Endothelial cell of umbilical vein (primary cell): ENCODE data around the gene BRF1. TPM values are rescaled to one million over a fixed set of nuclear protein-coding genes. Genes with fewer than 3 reads are reported as not detected.

ENCODE experiments used
- BruUV-seq: library from RNA; stranded (reverse); fragments of 400-500 nt; replicated peaks from 2 replicates; lab custom pipeline; 2021; lab: Mats Ljungman, UMichigan
- CTCF ChIA-PET: fragments of 300-600, 350-600 bp; sonication (Branson Sonifier 250); formaldehyde crosslinking; loops from one replicate; lab custom pipeline; 2021; ENCODE audit warnings: antibody characterized with exemption, inconsistent platforms; lab: Charles Lee
- POLR2A ChIA-PET: fragments of 300-600, 350-600 bp; sonication (Branson Sonifier 250); formaldehyde crosslinking; loops from one replicate; lab custom pipeline; 2021; ENCODE audit warnings: antibody characterized with exemption, inconsistent platforms; lab: Charles Lee
- DNase-seq: peaks from one replicate; pipeline ENCODE4 v3.0.0-alpha.2; 2011; ENCODE audit warnings: low read depth, low spot score
- FAIRE-seq: peaks from 2 replicates; lab custom pipeline; 2011; peaks lifted over from hg19 to GRCh38; lab: Jason Lieb, UNC
- H2AFZ ChIP-seq: 2 replicates; pipeline ENCODE4 v1.6.0; 2012; ENCODE audit warnings: low read depth, low read length, control low read depth, inconsistent platforms
- H3K27ac ChIP-seq: 2 replicates; pipeline ENCODE4 v1.5.1; 2011; ENCODE audit warnings: low read depth, mild to moderate bottlenecking, control low read depth, low read length, moderate library complexity; ENCODE audit not compliant: insufficient read depth
- H3K27me3 ChIP-seq, 2 experiments: 2 replicates each; pipeline versions ENCODE4 v1.6.0 to v1.6.1; 2011; ENCODE audit warnings: low read length in 2 of 2, mixed read lengths in 1 of 2; ENCODE audit not compliant: control insufficient read depth in 2 of 2, insufficient read depth in 2 of 2
- H3K36me3 ChIP-seq, 2 experiments: 2 replicates in 1 of 2; 3 replicates in 1 of 2; pipeline ENCODE4 v1.5.1; 2011; ENCODE audit warnings: low read length in 2 of 2, mild to moderate bottlenecking in 1 of 2, moderate library complexity in 1 of 2; ENCODE audit not compliant: control insufficient read depth in 2 of 2, insufficient read depth in 2 of 2; ENCODE audit errors: extremely low read depth in 1 of 2
- H3K4me1 ChIP-seq: 3 replicates; pipeline ENCODE4 v1.5.1; 2011; ENCODE audit warnings: mild to moderate bottlenecking, low read length; ENCODE audit not compliant: control insufficient read depth, insufficient read depth; ENCODE audit errors: extremely low read depth
- H3K4me2 ChIP-seq: 2 replicates; pipeline ENCODE4 v1.6.1; 2011; ENCODE audit warnings: low read length, control low read depth, mixed read lengths; ENCODE audit not compliant: insufficient read depth
- H3K4me3 ChIP-seq, 3 experiments: fragments of 200-600 bp in 1 of 3; sonication (generic), shearing (Covaris generic) in 1 of 3; replicated peaks in 1 of 3; 2 replicates each; pipeline ENCODE4 v1.5.1; 2011 to 2016; ENCODE audit warnings: control low read depth in 3 of 3, low read length in 3 of 3, mild to moderate bottlenecking in 2 of 3, inconsistent platforms in 1 of 3, low read depth in 1 of 3, moderate library complexity in 1 of 3; ENCODE audit not compliant: insufficient read depth in 1 of 3
- H3K79me2 ChIP-seq: 2 replicates; pipeline ENCODE4 v1.6.0; 2012; ENCODE audit warnings: low read length, inconsistent platforms; ENCODE audit not compliant: control insufficient read depth, insufficient read depth
- H3K9ac ChIP-seq: replicated peaks from 2 replicates; pipeline ENCODE3; 2011; ENCODE audit warnings: low read length, control low read depth; ENCODE audit not compliant: insufficient read depth; ENCODE audit errors: extremely low read depth
- H3K9me1 ChIP-seq: replicated peaks from 3 replicates; pipeline ENCODE4 v1.6.0; 2011; ENCODE audit warnings: mild to moderate bottlenecking, low read length; ENCODE audit not compliant: control insufficient read depth, insufficient read depth; ENCODE audit errors: extremely low read depth
- H3K9me3 ChIP-seq: replicated peaks from 2 replicates; pipeline ENCODE4 v1.5.1; 2012; ENCODE audit warnings: low read length, inconsistent platforms; ENCODE audit not compliant: control insufficient read depth, insufficient read depth
- H4K20me1 ChIP-seq: replicated peaks from 2 replicates; pipeline ENCODE3; 2011; ENCODE audit warnings: mild to moderate bottlenecking, low read length; ENCODE audit not compliant: control insufficient read depth, insufficient read depth; ENCODE audit errors: extremely low read depth
- EZH2 ChIP-seq: IDR thresholded peaks from 2 replicates; pipeline ENCODE4 v1.6.1; 2012; ENCODE audit warnings: borderline replicate concordance, low read depth, mild to moderate bottlenecking, moderate library complexity, low read length, inconsistent platforms; ENCODE audit not compliant: severe bottlenecking
- FOS ChIP-seq: IDR thresholded peaks from 2 replicates; pipeline ENCODE4 v1.6.1; 2011; ENCODE audit warnings: mild to moderate bottlenecking, low read length, moderate library complexity, borderline replicate concordance; ENCODE audit not compliant: insufficient read depth
- GATA2 ChIP-seq: IDR thresholded peaks from 2 replicates; pipeline ENCODE4 v1.7.0; 2011; ENCODE audit warnings: low read depth, mild to moderate bottlenecking, moderate library complexity, mixed read lengths, low read length; ENCODE audit not compliant: insufficient read length, insufficient read depth
- JUN ChIP-seq: IDR thresholded peaks from 2 replicates; pipeline ENCODE4 v1.6.1; 2011; ENCODE audit warnings: borderline replicate concordance, low read depth; ENCODE audit not compliant: insufficient read length, insufficient read depth
- MYC ChIP-seq: IDR thresholded peaks from one replicate; pipeline ENCODE4 v1.6.1; 2011; ENCODE audit warnings: mild to moderate bottlenecking, low read depth, low read length
- POLR2A ChIP-seq: IDR thresholded peaks from 2 replicates; pipeline ENCODE4 v1.6.1; 2012; ENCODE audit warnings: low read depth, mild to moderate bottlenecking, control low read depth, low read length
- POLR2AphosphoS5 ChIP-seq: IDR thresholded peaks from 2 replicates; pipeline ENCODE4 v1.6.1; 2012; ENCODE audit warnings: low read depth, mild to moderate bottlenecking, control low read depth, low read length, moderate library complexity; ENCODE audit not compliant: insufficient read depth
- dilution Hi-C: fragments of 300-500 bp; cut with MboI; formaldehyde crosslinking; loops from one replicate; pipeline ENCODE4 v1.15.0; 2019; ENCODE audit warnings: low sequenced_read_pairs; ENCODE audit not compliant: extremely low pct_ligation_motif_present
- intact Hi-C: fragments of 100-400 bp; cut with micrococcal nuclease; formaldehyde crosslinking; loops from one replicate; pipeline ENCODE4 v1.10.0; 2022
- polyA plus RNA-seq, 4 experiments: library from polyadenylated mRNA; depleted of rRNA in 3 of 4; stranded (reverse) in 3 of 4; unstranded in 1 of 4; fragments of >200 nt; gene quantifications; 2 replicates each; pipeline versions ENCODE4 v1.2.1 to v1.2.3, GENCODE V29; 2011 to 2012; ENCODE audit warnings: missing spikeins in 1 of 4
- total RNA-seq: library from RNA; stranded (reverse); gene quantifications from 2 replicates; pipeline ENCODE4 v1.2.3, GENCODE V29; 2021
- TF ChIP-seq, protein P1 (sequence below), 2 donors: IDR thresholded peaks; 1 replicate in 1 of 2; 2 replicates in 1 of 2; pipeline ENCODE4 v1.5.1; 2011; ENCODE audit warnings: low read length in 2 of 2, mild to moderate bottlenecking in 2 of 2, moderate library complexity in 2 of 2, control low read depth in 1 of 2, inconsistent platforms in 1 of 2, low read depth in 1 of 2; ENCODE audit not compliant: insufficient read depth in 1 of 2; ENCODE audit errors: extremely low read depth in 1 of 2
- TF ChIP-seq, protein P2 (sequence below): IDR thresholded peaks from 2 replicates; pipeline ENCODE4 v1.6.1; 2011; ENCODE audit not compliant: insufficient read depth, insufficient read length

BRF1 gene
- total and polyA plus RNA-seq, 2 donors (not counting 3 experiments of a cell fraction or from before 2014, with no cell fraction given): 19.0 to 47.2 TPM

DNA sequence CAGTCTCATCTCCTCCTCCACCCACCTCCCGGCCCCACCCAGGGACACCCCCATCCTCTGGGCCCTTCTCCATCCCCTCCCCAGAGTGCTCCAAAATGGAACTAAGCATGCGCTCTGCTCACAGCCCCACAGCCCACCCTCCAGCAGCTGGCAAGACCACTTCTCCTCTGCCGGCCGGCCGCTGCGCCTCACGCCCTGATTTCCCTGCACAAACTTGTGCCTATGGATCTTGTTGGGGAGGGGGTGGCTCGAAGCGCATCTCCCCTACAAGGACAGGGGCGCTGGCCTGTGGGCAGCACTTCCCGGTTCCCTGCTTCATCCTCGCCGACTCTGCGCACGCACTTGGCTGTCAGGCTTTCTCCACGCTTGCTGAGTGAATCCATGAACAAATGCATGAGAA, 100.2 kb downstream of the BRF1 start:
- no peak overlapping the region for H3K4me3 ChIP-seq
- no peaks in the 10 kb centered on the region for H4K20me1 ChIP-seq
- H3K9me1 ChIP-seq: no peaks in the 10 kb centered on the region
- dilution Hi-C loops (no loop called here), intact Hi-C loops (loop anchor here (10.0 kb wide), 1 partner anchor 54 kb away; no protein-coding TSS in a partner anchor)
- no peak overlapping the region for H3K4me2 ChIP-seq
- no peaks in the 10 kb centered on the region for H3K36me3 ChIP-seq
- DNase-seq: no peak
- H3K27ac ChIP-seq: no peak overlapping the region
- no peak for FAIRE-seq
- no peaks in the 10 kb centered on the region for H3K27me3 ChIP-seq
- H3K9ac ChIP-seq: no peak overlapping the region
- BruUV-seq: no TSS peak
- TF ChIP-seq, protein P1, sequence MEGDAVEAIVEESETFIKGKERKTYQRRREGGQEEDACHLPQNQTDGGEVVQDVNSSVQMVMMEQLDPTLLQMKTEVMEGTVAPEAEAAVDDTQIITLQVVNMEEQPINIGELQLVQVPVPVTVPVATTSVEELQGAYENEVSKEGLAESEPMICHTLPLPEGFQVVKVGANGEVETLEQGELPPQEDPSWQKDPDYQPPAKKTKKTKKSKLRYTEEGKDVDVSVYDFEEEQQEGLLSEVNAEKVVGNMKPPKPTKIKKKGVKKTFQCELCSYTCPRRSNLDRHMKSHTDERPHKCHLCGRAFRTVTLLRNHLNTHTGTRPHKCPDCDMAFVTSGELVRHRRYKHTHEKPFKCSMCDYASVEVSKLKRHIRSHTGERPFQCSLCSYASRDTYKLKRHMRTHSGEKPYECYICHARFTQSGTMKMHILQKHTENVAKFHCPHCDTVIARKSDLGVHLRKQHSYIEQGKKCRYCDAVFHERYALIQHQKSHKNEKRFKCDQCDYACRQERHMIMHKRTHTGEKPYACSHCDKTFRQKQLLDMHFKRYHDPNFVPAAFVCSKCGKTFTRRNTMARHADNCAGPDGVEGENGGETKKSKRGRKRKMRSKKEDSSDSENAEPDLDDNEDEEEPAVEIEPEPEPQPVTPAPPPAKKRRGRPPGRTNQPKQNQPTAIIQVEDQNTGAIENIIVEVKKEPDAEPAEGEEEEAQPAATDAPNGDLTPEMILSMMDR (IDR thresholded peaks at IDR 0.05; ENCODE audit: extremely low read depth in 1 of 2, insufficient read depth in 1 of 2, low read depth in 1 of 2, low read length in 2 of 2): no peak
- TF ChIP-seq GATA2 (no peak), POLR2A (no peak), POLR2AphosphoS5 (no peak), FOS (no peak), MYC (no peak), JUN (no peak), EZH2 (no peak)
- TF ChIP-seq, protein P2, sequence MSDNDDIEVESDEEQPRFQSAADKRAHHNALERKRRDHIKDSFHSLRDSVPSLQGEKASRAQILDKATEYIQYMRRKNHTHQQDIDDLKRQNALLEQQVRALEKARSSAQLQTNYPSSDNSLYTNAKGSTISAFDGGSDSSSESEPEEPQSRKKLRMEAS: no peak
- H3K4me1 ChIP-seq: peaks cover 43% of the 10 kb centered on the region
- no peaks in the 10 kb centered on the region for H3K79me2 ChIP-seq
- POLR2A ChIA-PET: no interaction called here
- no peaks in the 10 kb centered on the region for H3K9me3 ChIP-seq
- CTCF ChIA-PET: interaction anchor here (1.0 to 9.7 kb wide), 4 partner anchors 12 to 110 kb away, joined by 3 to 94 read pairs (median 10); partner anchors contain the start of gene JAG2
- no peak overlapping the region for H2AFZ ChIP-seq
